Measurements from ENCODE around the gene ARID1A.
A peak's percentile ranks its signal among the peaks of the same experiment; 100 is the strongest.

The ARID1A gene

DNA sequence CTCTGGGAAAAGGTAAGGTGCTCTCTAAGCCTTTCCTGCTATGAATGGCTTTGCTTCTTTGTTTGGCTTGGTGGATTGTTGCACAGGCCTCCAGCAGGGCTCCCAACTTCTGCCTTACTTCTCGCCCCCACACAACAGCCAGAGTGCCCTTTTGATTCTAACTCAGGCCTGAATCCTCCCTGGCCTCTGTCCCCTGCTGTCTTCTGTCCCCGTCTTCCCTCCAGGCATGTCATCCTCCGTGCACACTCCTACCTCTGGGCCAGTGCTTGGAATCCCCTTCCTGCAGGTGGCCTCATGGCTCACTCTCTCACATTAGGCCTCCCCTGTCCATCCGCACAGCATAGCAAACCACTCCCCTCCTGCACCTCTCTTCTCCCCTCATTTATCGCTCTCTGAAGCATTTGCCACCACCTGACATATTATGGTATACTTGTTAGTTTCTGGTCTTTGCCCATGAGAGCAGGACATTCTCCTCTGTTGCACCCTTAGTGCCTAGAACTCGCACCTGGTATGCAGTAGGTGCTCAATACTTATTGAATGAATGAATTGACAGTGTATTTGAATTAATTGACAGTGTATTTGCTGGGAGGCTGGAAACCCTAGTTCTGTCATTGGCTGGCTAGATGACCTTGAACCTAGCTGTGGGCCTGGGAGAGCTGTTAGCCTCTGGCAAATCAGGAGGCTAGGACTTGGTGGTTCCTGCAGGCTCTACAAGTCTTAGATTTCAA is 133.5 kb downstream of the ARID1A start:
- no peaks in the 10 kb centered on the region for H3K9me3 ChIP-seq (ENCODE audit: insufficient read depth, low read length, severe bottlenecking)
- H3K9ac ChIP-seq (ENCODE audit: low read depth, low read length) = peak overlapping the region; percentile 10; the same call in 1 of the 2 replicates
- no peaks in the 10 kb centered on the region for H3K27me3 ChIP-seq (ENCODE audit: insufficient read depth, low read length, poor library complexity)
- H3K4me3 ChIP-seq (ENCODE audit: low read depth in 1 of 2, low read length in 2 of 2) = peak overlapping the region in 1 of 2 experiments; percentile 16; a peak in 1 of 4 replicates
- no peak overlapping the region for H2AFZ ChIP-seq (ENCODE audit: low read depth, low read length)
- ATAC-seq (ENCODE audit: insufficient read depth, low read depth) (no peak), DNase-seq (no peak)
- peaks cover 32% of the 10 kb centered on the region for H4K20me1 ChIP-seq (ENCODE audit: insufficient read depth, low read length)
- peaks cover 39% of the 10 kb centered on the region for H3K4me1 ChIP-seq (ENCODE audit: insufficient read depth, low read length)
- H3K79me2 ChIP-seq (ENCODE audit: insufficient read depth, low read length) = peaks cover 52% of the 10 kb centered on the region
- H3K4me2 ChIP-seq (ENCODE audit: insufficient read depth, low read length) = peak overlapping the region; percentile 90
- H3K27ac ChIP-seq (ENCODE audit: low read length) = no peak overlapping the region
- peaks cover 44% of the 10 kb centered on the region for H3K36me3 ChIP-seq (ENCODE audit: insufficient read depth, low read length)
- TF ChIP-seq EZH2 (IDR thresholded peaks at IDR 0.05; ENCODE audit: borderline replicate concordance, low read depth, low read length, severe bottlenecking) = no peak

DNA sequence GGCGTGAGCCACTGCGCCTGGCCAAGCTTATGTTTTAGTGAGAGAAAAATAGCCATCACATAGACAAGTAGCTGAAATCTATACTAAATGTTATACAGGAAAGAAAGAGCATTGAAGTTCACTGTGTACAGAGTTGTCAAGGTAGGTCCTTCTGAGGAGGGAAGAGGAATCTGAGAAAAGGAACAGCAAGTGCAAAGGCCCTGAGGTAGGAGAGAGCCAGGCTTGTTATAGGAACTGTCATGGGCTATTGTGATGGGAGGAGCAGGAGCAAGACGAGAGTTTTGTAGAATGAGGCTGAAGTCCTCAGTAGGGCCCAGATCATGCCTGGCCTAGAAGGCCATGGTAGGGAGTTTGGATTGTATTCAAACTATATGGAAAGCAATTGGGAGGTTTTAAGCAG is 135.2 kb downstream of the ARID1A start:
- Histone ChIP-seq H3K4me2 (ENCODE audit: insufficient read depth, low read length) (no peak overlapping the region), H3K27me3 (ENCODE audit: insufficient read depth, low read length, poor library complexity) (no peaks in the 10 kb centered on the region), H4K20me1 (ENCODE audit: insufficient read depth, low read length) (peaks cover 32% of the 10 kb centered on the region), H3K27ac (ENCODE audit: low read length) (no peak overlapping the region), H3K79me2 (ENCODE audit: insufficient read depth, low read length) (peaks cover 54% of the 10 kb centered on the region), H3K9ac (ENCODE audit: low read depth, low read length) (no peak overlapping the region), H3K4me3 (ENCODE audit: low read depth in 1 of 2, low read length in 2 of 2) (no peak overlapping the region), H3K9me3 (ENCODE audit: insufficient read depth, low read length, severe bottlenecking) (no peaks in the 10 kb centered on the region), H3K36me3 (ENCODE audit: insufficient read depth, low read length) (peaks cover 60% of the 10 kb centered on the region), H3K4me1 (ENCODE audit: insufficient read depth, low read length) (peaks cover 32% of the 10 kb centered on the region), H2AFZ (ENCODE audit: low read depth, low read length) (no peak overlapping the region)
- no peak for DNase-seq
- no peak for TF ChIP-seq EZH2 (IDR thresholded peaks at IDR 0.05; ENCODE audit: borderline replicate concordance, low read depth, low read length, severe bottlenecking)
- TF ChIP-seq, protein P1, sequence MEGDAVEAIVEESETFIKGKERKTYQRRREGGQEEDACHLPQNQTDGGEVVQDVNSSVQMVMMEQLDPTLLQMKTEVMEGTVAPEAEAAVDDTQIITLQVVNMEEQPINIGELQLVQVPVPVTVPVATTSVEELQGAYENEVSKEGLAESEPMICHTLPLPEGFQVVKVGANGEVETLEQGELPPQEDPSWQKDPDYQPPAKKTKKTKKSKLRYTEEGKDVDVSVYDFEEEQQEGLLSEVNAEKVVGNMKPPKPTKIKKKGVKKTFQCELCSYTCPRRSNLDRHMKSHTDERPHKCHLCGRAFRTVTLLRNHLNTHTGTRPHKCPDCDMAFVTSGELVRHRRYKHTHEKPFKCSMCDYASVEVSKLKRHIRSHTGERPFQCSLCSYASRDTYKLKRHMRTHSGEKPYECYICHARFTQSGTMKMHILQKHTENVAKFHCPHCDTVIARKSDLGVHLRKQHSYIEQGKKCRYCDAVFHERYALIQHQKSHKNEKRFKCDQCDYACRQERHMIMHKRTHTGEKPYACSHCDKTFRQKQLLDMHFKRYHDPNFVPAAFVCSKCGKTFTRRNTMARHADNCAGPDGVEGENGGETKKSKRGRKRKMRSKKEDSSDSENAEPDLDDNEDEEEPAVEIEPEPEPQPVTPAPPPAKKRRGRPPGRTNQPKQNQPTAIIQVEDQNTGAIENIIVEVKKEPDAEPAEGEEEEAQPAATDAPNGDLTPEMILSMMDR (IDR thresholded peaks at IDR 0.05; ENCODE audit: borderline replicate concordance, extremely low read depth, low read length, poor library complexity, severe bottlenecking) = no peak
- ATAC-seq (ENCODE audit: insufficient read depth, low read depth) = no peak
